ENCODE data around the gene PPIP5K2.

GRCh38 chr5:103249068-103249467, 129.0 kb downstream of the PPIP5K2 start:
- TF ChIP-seq CTCF (conservative IDR thresholded peaks at IDR 0.05 in 1 of 2, IDR thresholded peaks at IDR 0.05 in 1 of 2; ENCODE audit: extremely low read depth in 1 of 2, insufficient read depth in 1 of 2, low read depth in 1 of 2, low read length in 2 of 2) (no peak), EZH2 (IDR thresholded peaks at IDR 0.05; ENCODE audit: borderline replicate concordance, low read length) (no peak)

All from mammary epithelial cell (primary cell).